Neutrophil (primary cell): ENCODE data around the gene MCC.

Experiments
- H3K27ac ChIP-seq: fragments of 200-600 bp; sonication (generic); 2 replicates; pipeline ENCODE4 v1.5.1; 2016; ENCODE audit warnings: mild to moderate bottlenecking, moderate library complexity
- H3K27me3 ChIP-seq: fragments of 200-600 bp; sonication (generic); 2 replicates; pipeline ENCODE4 v1.6.0; 2016; ENCODE audit warnings: mild to moderate bottlenecking
- H3K36me3 ChIP-seq: fragments of 200-600 bp; sonication (generic); 2 replicates; pipeline ENCODE4 v1.5.1; 2017
- H3K4me1 ChIP-seq, 2 experiments: fragments of 200-600 bp in 1 of 2; sonication (generic) in 1 of 2; 1 replicate in 1 of 2; 2 replicates in 1 of 2; pipeline versions ENCODE4 v1.5.1 to v1.6.1; 2013 to 2016; ENCODE audit warnings: low read depth in 1 of 2, low read length in 1 of 2, mild to moderate bottlenecking in 1 of 2, moderate library complexity in 1 of 2; ENCODE audit not compliant: control insufficient read depth in 1 of 2, insufficient read depth in 1 of 2
- H3K4me3 ChIP-seq, 2 experiments: fragments of 200-600 bp in 1 of 2; sonication (generic) in 1 of 2; 1 replicate in 1 of 2; 2 replicates in 1 of 2; pipeline ENCODE4 v1.5.1; 2013 to 2016; ENCODE audit warnings: low read depth in 1 of 2, low read length in 1 of 2, mild to moderate bottlenecking in 1 of 2, moderate library complexity in 1 of 2
- H3K9me3 ChIP-seq: fragments of 200-600 bp; sonication (generic); 2 replicates; pipeline ENCODE4 v1.5.1; 2016
- CTCF ChIP-seq: fragments of 200-600 bp; sonication (generic); IDR thresholded peaks from 2 replicates; pipeline ENCODE4 v1.5.1; 2016; ENCODE audit warnings: antibody characterized with exemption

The MCC gene

DNA sequence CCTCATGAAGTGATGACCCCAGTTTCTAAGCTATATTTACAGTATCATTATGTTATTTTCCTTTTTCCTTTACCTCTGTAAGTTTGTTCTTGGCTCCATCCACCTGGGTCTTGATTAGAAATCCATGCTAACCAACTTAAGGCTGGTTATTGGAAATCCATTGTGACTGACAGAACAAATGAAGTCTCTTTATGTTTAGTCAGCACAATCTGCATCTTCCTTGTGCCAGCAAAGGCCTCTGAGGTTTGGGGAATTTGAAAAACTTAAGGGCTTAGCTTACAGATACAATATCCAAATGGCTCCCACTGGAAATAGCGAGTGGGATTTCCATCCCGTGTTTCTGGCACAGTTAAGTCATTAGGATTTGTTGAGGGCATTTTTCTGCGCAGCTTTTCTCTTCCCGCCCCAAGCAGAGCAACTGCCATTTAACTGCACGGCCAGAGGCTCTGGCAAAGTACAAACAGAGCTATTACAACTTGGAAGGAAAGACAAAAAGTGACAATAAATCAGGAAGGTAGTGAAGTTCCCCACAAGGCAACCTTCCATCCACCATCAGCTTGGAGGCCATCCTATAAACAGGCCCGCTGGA is 447.5 kb downstream of the MCC start:
- Histone ChIP-seq H3K4me1 (no peaks in the 10 kb centered on the region), H3K4me3 (no peak overlapping the region), H3K27me3 (peaks cover 12% of the 10 kb centered on the region), H3K9me3 (no peaks in the 10 kb centered on the region), H3K36me3 (no peaks in the 10 kb centered on the region), H3K27ac (no peak overlapping the region)
- TF ChIP-seq CTCF = no peak

DNA sequence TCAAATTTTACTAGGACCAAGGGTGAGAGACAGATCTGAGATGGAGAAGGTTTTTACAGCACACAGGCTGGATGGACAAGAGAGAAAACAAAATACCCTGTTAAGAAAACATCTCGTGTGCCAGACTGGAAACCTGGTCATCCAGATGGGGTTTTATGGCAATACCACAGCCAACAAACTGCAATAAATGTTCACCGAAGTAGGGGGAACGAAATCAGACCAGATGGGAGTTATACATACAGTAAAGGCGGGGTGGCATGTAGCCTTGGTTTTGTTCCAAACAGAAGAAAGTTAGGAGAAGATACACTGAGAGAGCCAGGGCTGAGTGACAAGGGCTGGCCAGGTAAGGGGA is 448.3 kb downstream of the MCC start:
- no peak for TF ChIP-seq CTCF
- H3K27ac ChIP-seq = no peak overlapping the region
- H3K4me3 ChIP-seq = no peak overlapping the region
- H3K9me3 ChIP-seq = no peaks in the 10 kb centered on the region
- no peaks in the 10 kb centered on the region for H3K36me3 ChIP-seq
- peaks cover 12% of the 10 kb centered on the region for H3K27me3 ChIP-seq
- H3K4me1 ChIP-seq = no peaks in the 10 kb centered on the region

GRCh38 chr5:113039229-113039933 is 448.9 kb downstream of the MCC start:
- no peak for TF ChIP-seq CTCF
- H3K36me3 ChIP-seq = no peaks in the 10 kb centered on the region
- no peak overlapping the region for H3K27ac ChIP-seq
- no peaks in the 10 kb centered on the region for H3K9me3 ChIP-seq
- no peak overlapping the region for H3K4me3 ChIP-seq
- H3K4me1 ChIP-seq = no peaks in the 10 kb centered on the region
- peaks cover 12% of the 10 kb centered on the region for H3K27me3 ChIP-seq

DNA sequence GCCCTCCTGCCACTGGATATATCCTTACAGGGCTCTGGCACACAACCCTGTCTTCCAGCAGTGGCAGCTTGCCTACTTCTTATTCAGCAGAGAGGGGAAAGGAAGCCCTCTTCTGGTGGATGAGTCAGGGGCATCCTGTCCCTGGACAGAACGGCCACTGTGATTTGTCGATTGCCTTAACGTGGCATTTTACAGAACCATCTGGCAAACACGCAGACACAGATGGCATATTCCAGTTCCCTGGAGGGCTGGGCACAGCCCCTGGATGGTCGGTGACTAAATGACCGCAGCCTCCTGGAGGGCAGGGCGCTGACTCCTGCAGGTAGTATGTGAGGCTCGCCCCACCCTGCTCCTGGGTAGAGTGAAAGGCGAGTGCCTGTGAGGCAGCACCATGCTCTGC is 449.5 kb downstream of the MCC start:
- H3K4me3 ChIP-seq = no peak overlapping the region
- no peak overlapping the region for H3K27ac ChIP-seq
- H3K9me3 ChIP-seq = no peaks in the 10 kb centered on the region
- H3K27me3 ChIP-seq = peaks cover 12% of the 10 kb centered on the region
- H3K36me3 ChIP-seq = no peaks in the 10 kb centered on the region
- no peaks in the 10 kb centered on the region for H3K4me1 ChIP-seq
- TF ChIP-seq CTCF = no peak

DNA sequence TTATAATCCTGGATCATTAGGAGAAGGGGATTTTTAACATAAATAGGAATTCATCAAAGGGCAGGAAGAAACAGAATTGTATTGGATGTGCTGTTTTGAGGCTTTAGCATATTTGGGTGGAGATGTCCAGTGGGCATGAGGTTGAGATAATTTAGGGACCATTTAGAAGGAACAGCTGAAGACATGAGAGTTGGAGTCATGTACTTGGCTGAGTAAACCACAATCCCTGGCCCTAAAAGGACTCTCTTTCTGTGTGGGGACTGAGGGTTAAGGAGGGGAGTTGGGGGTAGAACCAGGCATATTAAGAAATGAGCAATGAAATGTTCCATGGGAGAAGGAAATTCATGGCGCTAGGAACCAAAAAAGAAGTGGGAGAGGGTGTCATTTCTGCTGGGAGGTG is 450.1 kb downstream of the MCC start:
- no peak overlapping the region for H3K27ac ChIP-seq
- no peaks in the 10 kb centered on the region for H3K36me3 ChIP-seq
- H3K9me3 ChIP-seq = no peaks in the 10 kb centered on the region
- no peaks in the 10 kb centered on the region for H3K4me1 ChIP-seq
- no peak overlapping the region for H3K4me3 ChIP-seq
- peaks cover 12% of the 10 kb centered on the region for H3K27me3 ChIP-seq
- no peak for TF ChIP-seq CTCF
